GM15510 (cell line): ENCODE measurements around the gene APOA1.

Experiments used
- POLR2A ChIP-seq: IDR thresholded peaks from 3 replicates; pipeline ENCODE4 v1.6.1; 2011; ENCODE audit warnings: borderline replicate concordance; ENCODE audit not compliant: insufficient read length; ENCODE audit errors: extremely low read depth

APOA1 gene

GRCh38 chr11:116837231-116838091 is at the start of gene APOA1:
TSS of gene APOA1 (minus strand) at chr11:116837622. CDS start at chr11:116837387, 235 bp downstream.
- TF ChIP-seq POLR2A = no peak

DNA sequence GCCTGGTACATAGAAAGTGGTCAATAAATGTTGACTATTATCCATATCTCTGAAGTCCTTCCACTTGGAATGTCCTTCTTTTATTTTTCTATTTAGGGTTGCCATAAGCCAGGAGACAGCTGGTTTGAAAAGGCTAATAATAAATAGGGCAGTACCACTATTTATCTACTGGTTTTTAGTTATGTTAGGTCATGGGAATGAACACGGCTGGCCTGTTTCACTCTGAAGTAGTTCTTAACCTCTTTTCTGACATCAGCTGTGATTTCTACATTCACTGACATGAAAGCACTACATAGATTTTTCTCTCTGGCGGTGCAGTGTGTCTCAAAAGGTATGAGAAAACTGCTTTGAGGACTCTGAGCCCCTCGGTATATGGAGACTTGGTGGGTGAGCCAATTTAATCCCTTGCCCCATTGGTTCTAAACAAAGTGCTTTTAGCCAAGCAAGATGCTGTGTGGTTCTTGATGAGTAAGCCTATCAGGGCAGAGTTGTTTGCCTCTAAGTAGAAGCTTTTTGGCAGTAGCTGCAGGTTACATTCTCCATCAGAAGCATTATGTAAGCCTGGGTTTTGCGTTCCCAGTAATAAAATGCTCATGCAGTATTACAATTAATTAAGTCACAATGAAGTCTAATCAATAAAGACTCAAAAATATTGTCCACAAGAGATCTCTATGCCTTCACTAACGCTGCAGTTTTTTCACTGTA is 48.7 kb upstream of the APOA1 start:
- no peak for TF ChIP-seq POLR2A

DNA sequence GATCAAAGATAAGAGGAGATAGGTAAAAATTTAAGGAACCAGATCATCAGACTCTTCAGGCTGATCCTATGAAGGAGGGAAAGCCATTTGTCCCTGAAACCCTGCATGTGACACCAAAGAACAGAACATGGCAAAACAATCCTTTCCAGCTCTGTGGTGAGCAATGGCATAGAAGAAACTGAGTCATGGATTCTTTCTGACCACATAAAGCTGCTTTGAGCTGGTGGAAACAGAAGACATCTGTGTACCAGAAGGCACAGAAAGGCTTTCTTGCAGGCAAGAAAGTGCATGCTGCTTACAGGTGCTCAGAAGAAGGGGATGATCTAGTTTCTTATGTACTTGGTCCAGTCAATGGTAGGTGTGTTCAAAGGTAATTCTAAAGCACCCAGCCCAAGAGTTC is 45.0 kb upstream of the APOA1 start:
- TF ChIP-seq POLR2A = no peak

- no peak for TF ChIP-seq POLR2A
Observed at GRCh38 chr11:116881143-116881542, 43.7 kb upstream of the APOA1 start.

GRCh38 chr11:116879800-116880625 is 42.6 kb upstream of the APOA1 start:
- TF ChIP-seq POLR2A = no peak

DNA sequence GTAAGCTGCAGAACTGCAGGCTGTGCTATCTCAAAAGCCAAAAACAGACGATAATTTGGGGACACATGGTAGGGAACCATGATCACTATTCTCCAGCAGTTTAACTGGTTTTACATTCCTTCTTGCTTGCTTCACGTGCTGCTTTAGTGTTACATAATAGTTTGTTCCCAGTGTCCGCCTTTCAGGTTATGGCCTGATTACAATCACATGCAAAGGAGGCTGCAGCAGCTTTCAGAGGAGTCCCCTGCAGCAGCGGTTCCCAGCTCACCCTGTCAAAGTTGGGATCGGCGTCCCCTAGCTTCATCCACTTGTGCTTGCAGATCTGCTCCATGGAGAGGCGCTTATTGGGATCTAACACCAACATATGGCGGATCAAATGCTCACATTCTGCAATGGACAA is 39.2 kb upstream of the APOA1 start:
- TF ChIP-seq POLR2A = no peak

- TF ChIP-seq POLR2A = no peak
Observed at GRCh38 chr11:116875194-116875593, 37.8 kb upstream of the APOA1 start.

GRCh38 chr11:116874251-116874650 is 36.8 kb upstream of the APOA1 start:
- no peak for TF ChIP-seq POLR2A

DNA sequence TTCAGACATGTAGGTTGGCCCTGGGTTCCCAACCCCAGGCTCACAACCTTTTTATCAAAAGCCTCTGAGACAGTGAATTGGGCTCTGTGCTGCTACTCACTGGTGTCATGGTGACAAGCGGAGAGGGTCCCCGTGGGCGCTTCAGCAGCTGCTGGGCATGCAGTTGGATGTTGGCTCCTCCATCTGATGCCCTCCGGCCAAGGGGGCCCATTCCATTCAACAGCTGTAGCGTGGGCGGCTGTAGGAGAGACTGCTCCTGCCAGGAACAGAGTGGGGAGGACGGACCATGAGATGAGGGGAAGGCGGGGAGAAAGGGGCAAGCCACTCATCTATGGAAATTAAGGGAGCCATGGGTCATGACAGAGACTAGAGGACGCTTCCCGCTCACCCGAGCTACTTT is 36.0 kb upstream of the APOA1 start:
- no peak for TF ChIP-seq POLR2A

GRCh38 chr11:116871248-116871647 is 33.8 kb upstream of the APOA1 start:
- no peak for TF ChIP-seq POLR2A

DNA sequence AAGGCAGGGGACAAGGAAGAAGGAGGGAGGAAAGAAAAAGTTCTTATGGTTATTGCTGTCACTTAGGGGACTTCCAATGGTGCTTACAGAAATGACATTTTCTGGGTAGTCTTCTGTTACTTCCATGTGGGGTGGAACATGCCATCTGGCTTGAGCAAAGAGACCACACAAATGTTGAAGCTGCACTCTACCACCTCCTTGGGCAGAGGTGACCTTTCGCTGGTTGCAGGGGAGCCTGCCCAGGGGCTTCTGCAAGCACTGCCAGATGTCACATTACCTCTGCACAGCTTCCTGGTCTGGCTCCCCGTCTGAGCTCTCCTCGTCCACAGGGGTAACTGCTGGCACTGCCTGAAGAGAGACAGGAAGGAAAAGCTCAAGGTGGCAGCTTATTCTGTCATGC is 32.6 kb upstream of the APOA1 start:
- TF ChIP-seq POLR2A = no peak

DNA sequence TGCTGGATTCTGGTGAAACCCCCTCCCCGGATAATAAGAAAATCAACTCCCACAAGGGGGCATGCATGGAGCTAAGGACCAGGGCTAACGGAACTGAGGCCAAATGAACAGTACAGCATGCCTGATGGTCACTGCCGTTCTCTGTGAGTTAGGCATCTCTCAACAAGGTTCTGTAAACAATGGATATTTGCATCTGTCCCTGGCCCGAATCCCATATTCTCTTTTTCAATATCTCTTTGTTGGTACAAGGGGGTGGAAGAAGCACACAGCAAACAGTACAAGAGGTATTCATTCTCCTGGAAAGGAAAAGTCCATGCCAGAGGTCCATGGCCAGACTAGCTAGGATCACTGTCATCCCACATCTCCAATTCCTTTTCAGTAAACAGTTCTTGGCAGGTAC is 32.2 kb upstream of the APOA1 start:
- TF ChIP-seq POLR2A = no peak

DNA sequence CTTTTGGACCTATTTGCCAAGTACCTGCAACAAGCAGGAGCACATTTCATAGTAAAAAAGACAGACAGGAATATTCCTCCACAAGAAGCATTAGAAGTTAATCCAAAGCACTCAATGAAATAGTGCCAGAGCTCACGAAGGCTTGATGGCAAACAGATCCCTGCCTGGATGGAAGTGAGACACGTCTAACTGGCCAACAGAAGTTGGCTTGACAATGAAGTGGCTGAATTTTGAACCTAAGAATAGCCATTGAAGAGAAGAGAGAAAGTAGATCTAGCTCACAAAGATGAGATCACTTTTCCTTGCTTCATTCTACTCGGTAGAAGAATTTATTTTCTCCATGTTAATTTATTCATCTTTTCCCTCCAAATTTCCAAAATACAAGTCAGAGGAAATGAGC is 30.6 kb upstream of the APOA1 start:
- no peak for TF ChIP-seq POLR2A

DNA sequence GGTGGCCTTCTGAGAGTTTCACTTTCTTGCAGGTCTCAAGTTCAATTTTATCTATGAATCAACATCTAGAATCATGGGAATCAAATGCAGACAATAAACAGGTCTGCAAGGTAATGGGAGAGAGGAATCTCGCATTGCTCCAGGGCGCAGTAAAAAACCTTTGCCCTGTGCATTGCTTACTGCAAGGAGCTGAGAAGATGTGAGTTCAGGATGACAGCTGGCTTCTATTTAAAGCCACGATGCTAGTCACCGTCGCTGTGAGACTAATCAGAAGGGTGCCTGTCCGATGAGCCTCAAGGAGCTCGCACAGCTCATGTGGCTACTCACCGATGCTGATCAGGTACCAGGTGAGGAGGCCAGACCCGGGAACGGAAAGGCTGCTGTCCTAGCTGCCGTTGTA is 30.2 kb upstream of the APOA1 start:
- TF ChIP-seq POLR2A = no peak
